HFFc6 (cell line): ENCODE measurements around the gene COASY. TPM values are rescaled to one million over a fixed set of nuclear protein-coding genes. Genes with fewer than 3 reads are reported as not detected.

Source experiments
- DNase-seq: peaks from one replicate; pipeline ENCODE4 v3.0.0-alpha.2; 2018
- H3K27ac Mint-ChIP-seq: 2 replicates; pipeline ENCODE4 v1.8.0; 2020; ENCODE audit warnings: mild to moderate bottlenecking, mixed read lengths
- H3K27me3 Mint-ChIP-seq: 2 replicates; pipeline ENCODE4 v1.8.0; 2021; ENCODE audit warnings: mild to moderate bottlenecking, moderate library complexity, mixed read lengths; ENCODE audit not compliant: insufficient read depth
- H3K36me3 Mint-ChIP-seq: 2 replicates; pipeline ENCODE4 v1.8.0; 2021; ENCODE audit warnings: low read depth, mixed read lengths
- H3K4me1 Mint-ChIP-seq: 2 replicates; pipeline ENCODE4 v1.8.0; 2020; ENCODE audit warnings: low read depth, mixed read lengths
- H3K4me3 Mint-ChIP-seq: 2 replicates; pipeline ENCODE4 v1.8.0; 2020; ENCODE audit warnings: mild to moderate bottlenecking, moderate library complexity, mixed read lengths
- H3K9me3 Mint-ChIP-seq: 2 replicates; pipeline ENCODE4 v1.8.0; 2020; ENCODE audit warnings: mild to moderate bottlenecking, mixed read lengths
- total RNA-seq, 6 experiments: library from RNA; stranded (reverse); fragmentation: NEBNext Ultra II Directional; extraction: Animal tissue kit (Norgen Biotek cat#: 25700); gene quantifications; 2 replicates in 1 of 6; 3 replicates in 5 of 6; pipeline ENCODE4 v1.2.3, GENCODE V29; 2021
- TF ChIP-seq, protein P1 (sequence below): fragments of 200-600 bp; sonication (generic); IDR thresholded peaks from 2 replicates; pipeline ENCODE4 v1.5.0; 2021; ENCODE audit warnings: antibody characterized with exemption, mild to moderate bottlenecking

Gene COASY
- total RNA-seq, 6 experiments from 2014 or later, result 64.6 to 77.6 (median 71.1) TPM

- peak; percentile 68 for DNase-seq
- H3K36me3 Mint-ChIP-seq, result peaks cover 16% of the 10 kb centered on the region
- no peaks in the 10 kb centered on the region for H3K27me3 Mint-ChIP-seq
- TF ChIP-seq, protein P1, sequence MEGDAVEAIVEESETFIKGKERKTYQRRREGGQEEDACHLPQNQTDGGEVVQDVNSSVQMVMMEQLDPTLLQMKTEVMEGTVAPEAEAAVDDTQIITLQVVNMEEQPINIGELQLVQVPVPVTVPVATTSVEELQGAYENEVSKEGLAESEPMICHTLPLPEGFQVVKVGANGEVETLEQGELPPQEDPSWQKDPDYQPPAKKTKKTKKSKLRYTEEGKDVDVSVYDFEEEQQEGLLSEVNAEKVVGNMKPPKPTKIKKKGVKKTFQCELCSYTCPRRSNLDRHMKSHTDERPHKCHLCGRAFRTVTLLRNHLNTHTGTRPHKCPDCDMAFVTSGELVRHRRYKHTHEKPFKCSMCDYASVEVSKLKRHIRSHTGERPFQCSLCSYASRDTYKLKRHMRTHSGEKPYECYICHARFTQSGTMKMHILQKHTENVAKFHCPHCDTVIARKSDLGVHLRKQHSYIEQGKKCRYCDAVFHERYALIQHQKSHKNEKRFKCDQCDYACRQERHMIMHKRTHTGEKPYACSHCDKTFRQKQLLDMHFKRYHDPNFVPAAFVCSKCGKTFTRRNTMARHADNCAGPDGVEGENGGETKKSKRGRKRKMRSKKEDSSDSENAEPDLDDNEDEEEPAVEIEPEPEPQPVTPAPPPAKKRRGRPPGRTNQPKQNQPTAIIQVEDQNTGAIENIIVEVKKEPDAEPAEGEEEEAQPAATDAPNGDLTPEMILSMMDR, result no peak
- peaks cover 77% of the 10 kb centered on the region for H3K4me1 Mint-ChIP-seq
- H3K27ac Mint-ChIP-seq, result peak overlapping the region; percentile 67
- H3K4me3 Mint-ChIP-seq, result peak overlapping the region; percentile 50
- H3K9me3 Mint-ChIP-seq, result no peaks in the 10 kb centered on the region
These were observed 36.7 kb upstream of the COASY start for GRCh38 chr17:42525221-42525620.

DNA sequence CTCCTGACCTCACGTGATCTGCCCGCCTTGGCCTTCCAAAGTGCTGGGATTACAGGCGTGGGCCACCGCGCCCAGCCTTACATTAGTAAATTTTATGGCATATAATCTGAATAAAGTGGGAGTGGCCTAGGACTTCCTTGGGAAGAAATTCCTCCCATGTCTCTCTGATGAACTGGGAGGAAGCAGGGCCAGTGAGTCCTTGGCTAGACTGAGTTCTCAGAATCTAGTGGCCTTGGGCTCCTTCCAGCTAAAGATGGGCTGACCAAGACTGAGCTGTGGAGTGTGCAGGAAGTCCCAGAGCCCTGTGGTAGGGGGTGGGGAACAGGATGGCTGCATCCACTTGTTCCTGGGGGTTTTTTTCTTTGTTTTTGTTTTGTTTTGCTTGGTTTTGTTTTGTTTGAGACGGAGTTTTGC, 35.9 kb upstream of the COASY start:
- Mint-ChIP-seq H3K27ac (peak overlapping the region; percentile 87), H3K36me3 (peaks cover 16% of the 10 kb centered on the region), H3K9me3 (no peaks in the 10 kb centered on the region), H3K4me3 (no peak overlapping the region; the same call in 1 of the 2 replicates), H3K4me1 (peaks cover 74% of the 10 kb centered on the region), H3K27me3 (no peaks in the 10 kb centered on the region)
- peak; percentile 58 for DNase-seq
- TF ChIP-seq, protein P1, result no peak

DNA sequence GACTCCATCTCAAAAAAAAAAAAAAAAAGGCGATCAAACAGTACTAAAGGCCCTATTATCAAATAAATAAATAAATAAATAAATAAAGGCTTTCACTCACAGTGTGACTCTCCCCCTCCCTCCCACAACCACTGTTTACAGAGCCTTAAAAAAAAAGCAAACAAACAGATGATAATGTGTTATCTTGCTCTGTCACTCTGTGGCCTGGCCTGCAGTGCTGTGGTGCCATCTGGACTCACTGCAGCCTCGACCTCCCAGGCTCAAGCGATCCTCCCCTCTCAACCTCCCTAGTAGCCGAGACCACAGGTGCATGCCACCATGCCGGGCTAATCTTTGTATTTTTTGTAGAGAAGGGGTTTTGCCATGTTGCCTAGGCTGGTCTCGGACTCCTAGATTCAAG, 34.0 kb upstream of the COASY start:
- Mint-ChIP-seq H3K36me3 (peaks cover 5% of the 10 kb centered on the region), H3K4me1 (peaks cover 62% of the 10 kb centered on the region), H3K27me3 (no peaks in the 10 kb centered on the region), H3K27ac (no peak overlapping the region), H3K9me3 (no peaks in the 10 kb centered on the region), H3K4me3 (no peak overlapping the region)
- TF ChIP-seq, protein P1, result no peak
- DNase-seq, result no peak

DNA sequence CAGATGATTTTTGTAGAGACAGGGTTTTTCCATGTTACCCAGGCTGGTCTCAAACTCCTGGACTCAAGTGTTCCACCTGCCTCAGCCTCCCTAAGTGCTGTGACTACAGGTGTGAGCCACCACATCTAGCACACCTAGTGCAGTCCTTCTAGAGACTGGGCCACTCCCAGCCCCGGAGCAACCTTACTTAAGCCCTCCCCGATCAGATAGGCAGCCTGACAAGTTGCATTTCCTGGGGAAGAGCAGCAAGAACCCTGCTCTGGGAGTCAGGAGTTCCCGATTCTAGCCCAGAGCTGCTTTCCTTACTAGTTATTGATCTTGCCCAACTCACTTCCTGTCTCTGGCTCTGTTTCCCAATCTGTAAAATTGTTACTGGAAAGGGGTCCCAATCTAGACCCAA, 32.9 kb upstream of the COASY start:
- no peaks in the 10 kb centered on the region for H3K27me3 Mint-ChIP-seq
- no peaks in the 10 kb centered on the region; the same call in 1 of the 2 replicates for H3K36me3 Mint-ChIP-seq
- H3K4me1 Mint-ChIP-seq, result peaks cover 54% of the 10 kb centered on the region
- TF ChIP-seq, protein P1, result no peak
- no peak for DNase-seq
- no peaks in the 10 kb centered on the region for H3K9me3 Mint-ChIP-seq
- H3K4me3 Mint-ChIP-seq, result no peak overlapping the region
- H3K27ac Mint-ChIP-seq, result no peak overlapping the region

GRCh38 chr17:42530952-42531454, 30.9 kb upstream of the COASY start:
- Mint-ChIP-seq H3K4me1 (peaks cover 42% of the 10 kb centered on the region), H3K36me3 (no peaks in the 10 kb centered on the region), H3K9me3 (no peaks in the 10 kb centered on the region), H3K4me3 (no peak overlapping the region), H3K27me3 (no peaks in the 10 kb centered on the region), H3K27ac (no peak overlapping the region)
- no peak for DNase-seq
- TF ChIP-seq, protein P1, result no peak
